Neural cell (in vitro differentiated cells): ENCODE measurements around the gene STRIP1. TPM values are rescaled to one million over a fixed set of nuclear protein-coding genes. Genes with fewer than 3 reads are reported as not detected.

Source experiments
- H2AFZ ChIP-seq: fragments of 200-600, 300-800 bp; sonication (generic), shearing (Covaris generic); 2 replicates; pipeline ENCODE4 v1.6.0; 2014; ENCODE audit warnings: low read depth, mild to moderate bottlenecking, antibody characterized with exemption, low read length, moderate library complexity
- H3F3A ChIP-seq: fragments of 200-600 bp; shearing (Covaris generic); 2 replicates; pipeline ENCODE4 v1.6.1; 2016; ENCODE audit warnings: mild to moderate bottlenecking, moderate library complexity, mixed read lengths, antibody characterized with exemption, low read length; ENCODE audit not compliant: insufficient read depth, poor library complexity, severe bottlenecking
- H3K27ac ChIP-seq: fragments of 200-600, 300-800 bp; sonication (generic), shearing (Covaris generic); 2 replicates; pipeline ENCODE4 v1.5.1; 2014; ENCODE audit warnings: mild to moderate bottlenecking, low read length, moderate library complexity
- H3K27me3 ChIP-seq: fragments of 300-800, 200-600 bp; sonication (generic), shearing (Covaris generic); 2 replicates; pipeline ENCODE4 v1.6.0; 2014; ENCODE audit warnings: mild to moderate bottlenecking, low read depth, low read length, moderate library complexity; ENCODE audit not compliant: insufficient read depth
- H3K36me3 ChIP-seq: fragments of 300-800, 200-600 bp; sonication (generic), shearing (Covaris generic); 2 replicates; pipeline ENCODE4 v1.5.1; 2014; ENCODE audit warnings: mild to moderate bottlenecking, antibody characterized with exemption, low read length, moderate library complexity; ENCODE audit not compliant: insufficient read depth
- H3K4me2 ChIP-seq: fragments of 300-800, 200-600 bp; sonication (generic), shearing (Covaris generic); 2 replicates; pipeline ENCODE4 v1.6.0; 2014; ENCODE audit warnings: mild to moderate bottlenecking, low read length
- H3K4me3 ChIP-seq: fragments of 300-800, 200-600 bp; sonication (generic), shearing (Covaris generic); 2 replicates; pipeline ENCODE4 v1.5.1; 2014; ENCODE audit warnings: mild to moderate bottlenecking, low read length, moderate library complexity
- H3K79me2 ChIP-seq: fragments of 200-600 bp; shearing (Covaris generic); replicated peaks from 2 replicates; pipeline ENCODE4 v1.6.0; 2014; ENCODE audit warnings: mild to moderate bottlenecking, low read length, moderate library complexity; ENCODE audit not compliant: insufficient read depth
- H3K9ac ChIP-seq: fragments of 300-800, 200-600 bp; sonication (generic), shearing (Covaris generic); 2 replicates; pipeline ENCODE4 v1.6.1; 2016; ENCODE audit warnings: mild to moderate bottlenecking, low read length, mixed read lengths
- H3K9me2 ChIP-seq: fragments of 200-600 bp; shearing (Covaris generic); 2 replicates; pipeline ENCODE4 v1.6.1; 2016; ENCODE audit warnings: mild to moderate bottlenecking, low read length, mixed read lengths; ENCODE audit not compliant: insufficient read depth
- H3K9me3 ChIP-seq: fragments of 200-600, 300-800 bp; sonication (generic), shearing (Covaris generic); 2 replicates; pipeline ENCODE4 v1.6.1; 2016; ENCODE audit warnings: mild to moderate bottlenecking, mixed run types, low read length, moderate library complexity, mixed read lengths
- H4K20me1 ChIP-seq: fragments of 200-600 bp; shearing (Covaris generic); 2 replicates; pipeline ENCODE4 v1.6.1; 2016; ENCODE audit warnings: mild to moderate bottlenecking, mixed run types; ENCODE audit not compliant: insufficient read depth
- EP300 ChIP-seq: fragments of 450-650 bp; conservative IDR thresholded peaks from 2 replicates; pipeline ENCODE4 v1.6.1; 2014; ENCODE audit warnings: antibody characterized with exemption, mild to moderate bottlenecking, moderate library complexity; ENCODE audit not compliant: poor library complexity, severe bottlenecking
- EZH2 ChIP-seq: fragments of 200-600, 300-800 bp; shearing (Covaris generic), sonication (generic); IDR thresholded peaks from 2 replicates; pipeline ENCODE4 v1.6.1; 2014; ENCODE audit warnings: antibody characterized with exemption, low read length, borderline replicate concordance, mild to moderate bottlenecking; ENCODE audit not compliant: insufficient read depth, poor library complexity, severe bottlenecking
- MXI1 ChIP-seq: fragments of 450-650 bp; conservative IDR thresholded peaks from 2 replicates; pipeline ENCODE4 v1.6.1; 2014; ENCODE audit warnings: antibody characterized with exemption, mild to moderate bottlenecking; ENCODE audit not compliant: poor library complexity, severe bottlenecking
- POLR2AphosphoS5 ChIP-seq: IDR thresholded peaks from 2 replicates; pipeline ENCODE4 v1.6.1; 2012
- RAD21 ChIP-seq: fragments of 450-650 bp; conservative IDR thresholded peaks from 2 replicates; pipeline ENCODE4 v1.6.1; 2014; ENCODE audit warnings: antibody characterized with exemption, mild to moderate bottlenecking, moderate library complexity
- SMC3 ChIP-seq: fragments of 450-650 bp; conservative IDR thresholded peaks from 2 replicates; pipeline ENCODE4 v1.6.1; 2014; ENCODE audit warnings: antibody characterized with exemption, mild to moderate bottlenecking, moderate library complexity; ENCODE audit not compliant: poor library complexity
- TAF1 ChIP-seq: IDR thresholded peaks from 2 replicates; pipeline ENCODE4 v1.6.1; 2012; ENCODE audit warnings: low read depth
- polyA plus RNA-seq: library from polyadenylated mRNA; depleted of rRNA; stranded (reverse); fragments of >200 nt; gene quantifications from 2 replicates; pipeline ENCODE4 v1.2.3, GENCODE V29; 2014
- TF ChIP-seq, protein P1 (sequence below): IDR thresholded peaks from 2 replicates; pipeline ENCODE4 v1.6.1; 2012; ENCODE audit warnings: borderline replicate concordance
- TF ChIP-seq, protein P2 (sequence below): fragments of 450-650 bp; IDR thresholded peaks from 2 replicates; pipeline ENCODE4 v1.5.1; 2014; ENCODE audit warnings: antibody characterized with exemption, mild to moderate bottlenecking, moderate library complexity; ENCODE audit not compliant: poor library complexity, severe bottlenecking

STRIP1 gene
- polyA plus RNA-seq, 1 donor from 2014 or later = 178 TPM

DNA sequence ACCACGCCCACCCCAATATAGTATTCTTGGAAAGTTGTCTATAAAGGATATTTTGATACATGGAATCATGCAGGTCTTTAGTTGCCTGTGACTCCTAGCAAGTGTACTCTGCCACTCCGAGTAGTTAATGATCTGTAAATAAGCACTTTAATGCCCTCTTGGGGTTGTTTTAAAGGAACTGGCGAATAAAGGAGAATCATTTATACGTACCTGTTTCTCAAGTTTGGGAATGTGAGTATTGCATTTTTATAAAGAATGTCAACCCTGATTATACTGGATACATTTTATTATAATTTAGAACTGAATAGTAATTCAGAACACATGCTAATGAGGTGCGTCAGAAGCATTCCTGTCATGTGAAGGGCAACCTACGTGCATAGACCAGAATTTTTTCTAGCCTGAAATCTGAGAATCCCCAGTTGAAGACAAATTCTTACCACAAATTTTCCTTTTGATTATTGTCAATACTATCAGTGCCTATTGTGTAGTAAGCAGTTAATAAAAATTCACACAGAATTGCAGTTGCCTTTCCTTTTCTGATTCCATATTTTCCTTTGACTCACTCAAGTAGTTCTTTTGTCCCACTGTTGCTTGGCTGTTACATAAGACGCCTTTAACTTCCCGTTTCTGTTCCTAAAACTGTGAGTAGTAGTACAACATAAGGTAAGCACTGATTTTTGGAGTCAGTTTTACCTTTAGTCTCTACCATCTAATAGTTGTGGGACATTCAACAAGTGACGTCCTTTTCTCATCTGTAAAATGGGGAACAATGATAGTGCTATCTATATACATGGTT is 44.7 kb upstream of the STRIP1 start:
- Histone ChIP-seq H3K36me3 (peaks cover 5% of the 10 kb centered on the region), H2AFZ (no peak overlapping the region), H3K79me2 (peaks cover 77% of the 10 kb centered on the region), H3K4me2 (no peak overlapping the region), H3K27me3 (no peaks in the 10 kb centered on the region), H3K9me3 (no peaks in the 10 kb centered on the region), H3K9me2 (no peaks in the 10 kb centered on the region), H3K27ac (no peak overlapping the region), H3K9ac (no peak overlapping the region), H4K20me1 (no peaks in the 10 kb centered on the region), H3K4me3 (no peak overlapping the region), H3F3A (no peaks in the 10 kb centered on the region)
- TF ChIP-seq EZH2 (no peak), MXI1 (no peak), POLR2AphosphoS5 (no peak), RAD21 (no peak), SMC3 (no peak), TAF1 (no peak), EP300 (no peak)
- TF ChIP-seq, protein P1, sequence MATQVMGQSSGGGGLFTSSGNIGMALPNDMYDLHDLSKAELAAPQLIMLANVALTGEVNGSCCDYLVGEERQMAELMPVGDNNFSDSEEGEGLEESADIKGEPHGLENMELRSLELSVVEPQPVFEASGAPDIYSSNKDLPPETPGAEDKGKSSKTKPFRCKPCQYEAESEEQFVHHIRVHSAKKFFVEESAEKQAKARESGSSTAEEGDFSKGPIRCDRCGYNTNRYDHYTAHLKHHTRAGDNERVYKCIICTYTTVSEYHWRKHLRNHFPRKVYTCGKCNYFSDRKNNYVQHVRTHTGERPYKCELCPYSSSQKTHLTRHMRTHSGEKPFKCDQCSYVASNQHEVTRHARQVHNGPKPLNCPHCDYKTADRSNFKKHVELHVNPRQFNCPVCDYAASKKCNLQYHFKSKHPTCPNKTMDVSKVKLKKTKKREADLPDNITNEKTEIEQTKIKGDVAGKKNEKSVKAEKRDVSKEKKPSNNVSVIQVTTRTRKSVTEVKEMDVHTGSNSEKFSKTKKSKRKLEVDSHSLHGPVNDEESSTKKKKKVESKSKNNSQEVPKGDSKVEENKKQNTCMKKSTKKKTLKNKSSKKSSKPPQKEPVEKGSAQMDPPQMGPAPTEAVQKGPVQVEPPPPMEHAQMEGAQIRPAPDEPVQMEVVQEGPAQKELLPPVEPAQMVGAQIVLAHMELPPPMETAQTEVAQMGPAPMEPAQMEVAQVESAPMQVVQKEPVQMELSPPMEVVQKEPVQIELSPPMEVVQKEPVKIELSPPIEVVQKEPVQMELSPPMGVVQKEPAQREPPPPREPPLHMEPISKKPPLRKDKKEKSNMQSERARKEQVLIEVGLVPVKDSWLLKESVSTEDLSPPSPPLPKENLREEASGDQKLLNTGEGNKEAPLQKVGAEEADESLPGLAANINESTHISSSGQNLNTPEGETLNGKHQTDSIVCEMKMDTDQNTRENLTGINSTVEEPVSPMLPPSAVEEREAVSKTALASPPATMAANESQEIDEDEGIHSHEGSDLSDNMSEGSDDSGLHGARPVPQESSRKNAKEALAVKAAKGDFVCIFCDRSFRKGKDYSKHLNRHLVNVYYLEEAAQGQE = no peak
- TF ChIP-seq, protein P2, sequence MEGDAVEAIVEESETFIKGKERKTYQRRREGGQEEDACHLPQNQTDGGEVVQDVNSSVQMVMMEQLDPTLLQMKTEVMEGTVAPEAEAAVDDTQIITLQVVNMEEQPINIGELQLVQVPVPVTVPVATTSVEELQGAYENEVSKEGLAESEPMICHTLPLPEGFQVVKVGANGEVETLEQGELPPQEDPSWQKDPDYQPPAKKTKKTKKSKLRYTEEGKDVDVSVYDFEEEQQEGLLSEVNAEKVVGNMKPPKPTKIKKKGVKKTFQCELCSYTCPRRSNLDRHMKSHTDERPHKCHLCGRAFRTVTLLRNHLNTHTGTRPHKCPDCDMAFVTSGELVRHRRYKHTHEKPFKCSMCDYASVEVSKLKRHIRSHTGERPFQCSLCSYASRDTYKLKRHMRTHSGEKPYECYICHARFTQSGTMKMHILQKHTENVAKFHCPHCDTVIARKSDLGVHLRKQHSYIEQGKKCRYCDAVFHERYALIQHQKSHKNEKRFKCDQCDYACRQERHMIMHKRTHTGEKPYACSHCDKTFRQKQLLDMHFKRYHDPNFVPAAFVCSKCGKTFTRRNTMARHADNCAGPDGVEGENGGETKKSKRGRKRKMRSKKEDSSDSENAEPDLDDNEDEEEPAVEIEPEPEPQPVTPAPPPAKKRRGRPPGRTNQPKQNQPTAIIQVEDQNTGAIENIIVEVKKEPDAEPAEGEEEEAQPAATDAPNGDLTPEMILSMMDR = no peak

DNA sequence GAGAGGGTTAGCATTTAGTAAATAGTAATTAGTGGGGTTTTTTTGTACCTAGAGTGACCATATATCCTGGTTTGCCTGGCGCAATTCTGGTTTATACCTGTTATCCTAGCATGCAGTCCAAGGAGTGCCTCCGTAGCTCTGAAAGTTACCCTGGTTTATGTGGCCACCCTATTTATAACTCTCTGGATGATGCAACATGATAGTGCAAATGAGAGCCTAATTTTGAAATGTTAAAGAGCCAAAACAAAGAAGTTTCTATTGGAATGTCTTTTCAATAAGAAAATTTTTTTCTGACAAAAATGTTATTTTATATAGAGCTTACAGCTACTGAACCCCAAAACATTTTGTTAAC is 44.1 kb upstream of the STRIP1 start:
- Histone ChIP-seq H3K9ac (no peak overlapping the region), H3K79me2 (peaks cover 77% of the 10 kb centered on the region), H2AFZ (no peak overlapping the region), H3F3A (no peaks in the 10 kb centered on the region), H3K9me3 (no peaks in the 10 kb centered on the region), H3K27ac (no peak overlapping the region), H3K4me3 (no peak overlapping the region), H4K20me1 (no peaks in the 10 kb centered on the region), H3K36me3 (peaks cover 5% of the 10 kb centered on the region), H3K4me2 (no peak overlapping the region), H3K9me2 (no peaks in the 10 kb centered on the region), H3K27me3 (no peaks in the 10 kb centered on the region)
- TF ChIP-seq POLR2AphosphoS5 (no peak), TAF1 (no peak), EZH2 (no peak), MXI1 (no peak), RAD21 (no peak), EP300 (no peak), SMC3 (no peak)
- TF ChIP-seq, protein P1 = no peak
- TF ChIP-seq, protein P2 = no peak
